K562 (cell line): ENCODE results near the gene CALML6. TPM values are rescaled to one million over a fixed set of nuclear protein-coding genes. Genes with fewer than 3 reads are reported as not detected.

ENCODE experiments used
- ATF1 ChIP-seq, 2 experiments: fragments of 450-650 bp in 1 of 2; IDR thresholded peaks; 2 replicates each; pipeline ENCODE4 v1.6.1; 2016; ENCODE audit warnings: missing compliant biosample characterization in 1 of 2, missing genetic modification characterization in 1 of 2
- CBX5 ChIP-seq: IDR thresholded peaks from 2 replicates; pipeline ENCODE4 v1.6.1; 2014; ENCODE audit warnings: low read depth, borderline replicate concordance
- CREM ChIP-seq: IDR thresholded peaks from 2 replicates; pipeline ENCODE4 v1.6.1; 2014; ENCODE audit warnings: antibody characterized with exemption, low read depth
- EZH2 ChIP-seq: IDR thresholded peaks from 2 replicates; pipeline ENCODE4 v1.6.1; 2012; ENCODE audit warnings: low read depth, mild to moderate bottlenecking, inconsistent platforms, low read length, borderline replicate concordance
- FOS ChIP-seq: IDR thresholded peaks from 3 replicates; pipeline ENCODE4 v1.6.1; 2011; ENCODE audit not compliant: insufficient read length; ENCODE audit errors: extremely low read depth
- HLTF ChIP-seq: fragments of 450-650 bp; IDR thresholded peaks from 2 replicates; pipeline ENCODE4 v1.6.1; 2016
- HMG20B ChIP-seq: fragments of 250-450 bp; sonication (Bioruptor Pico); IDR thresholded peaks from 2 replicates; pipeline ENCODE4 v1.5.0; 2021; ENCODE audit warnings: mild to moderate bottlenecking
- HNRNPUL1 ChIP-seq: fragments of 200-400 bp; formaldehyde crosslinking; IDR thresholded peaks from 2 replicates; pipeline ENCODE4 v1.6.1; 2017; ENCODE audit warnings: low read length
- MYBL2 ChIP-seq, 2 experiments: fragments of 450-650 bp in 1 of 2; sonication (generic) in 1 of 2; formaldehyde crosslinking in 1 of 2; IDR thresholded peaks; 2 replicates each; pipeline versions ENCODE4 v1.6.1 to v1.8.1; 2017 to 2022; ENCODE audit warnings: borderline replicate concordance in 1 of 2, inconsistent platforms in 1 of 2, low read depth in 1 of 2, mild to moderate bottlenecking in 1 of 2, missing genetic modification reagents in 1 of 2, moderate library complexity in 1 of 2
- MYNN ChIP-seq, 2 experiments: sonication (generic); formaldehyde crosslinking in 1 of 2; IDR thresholded peaks; 2 replicates each; pipeline versions ENCODE4 v1.5.0 to v1.6.1; 2016 to 2020; ENCODE audit warnings: antibody characterized with exemption in 1 of 2, missing genetic modification reagents in 1 of 2
- RAD21 ChIP-seq, 2 experiments: fragments of 250-450 bp in 1 of 2; fragments of 450-650 bp in 1 of 2; sonication (Bioruptor Pico) in 1 of 2; formaldehyde crosslinking in 1 of 2; IDR thresholded peaks in 1 of 2; conservative IDR thresholded peaks in 1 of 2; 2 replicates each; pipeline versions ENCODE4 v1.4.0 to v1.8.0; 2020 to 2022; ENCODE audit warnings: mild to moderate bottlenecking in 2 of 2, moderate library complexity in 1 of 2
- RFX5 ChIP-seq: IDR thresholded peaks from 2 replicates; pipeline ENCODE4 v1.6.1; 2011; ENCODE audit warnings: low read depth, mild to moderate bottlenecking, improper control_type of control experiment, low read length
- SMAD4 ChIP-seq: fragments of 250-450 bp; sonication (Bioruptor Pico); conservative IDR thresholded peaks from 2 replicates; pipeline ENCODE4 v1.8.0; 2021; ENCODE audit warnings: inconsistent platforms, mild to moderate bottlenecking, moderate library complexity
- TEAD4 ChIP-seq, 2 experiments: sonication (generic) in 1 of 2; formaldehyde crosslinking in 1 of 2; IDR thresholded peaks; 2 replicates each; pipeline versions ENCODE4 v1.6.1 to v1.8.0; 2012 to 2022; ENCODE audit warnings: borderline replicate concordance in 1 of 2, inconsistent platforms in 1 of 2, low read length in 1 of 2, mild to moderate bottlenecking in 1 of 2, missing genetic modification reagents in 1 of 2
- ZNF263 ChIP-seq: sonication (generic); formaldehyde crosslinking; IDR thresholded peaks from 2 replicates; pipeline ENCODE4 v1.8.0; 2022; ENCODE audit warnings: mild to moderate bottlenecking, missing genetic modification reagents, borderline replicate concordance
- polyA plus RNA-seq, 8 experiments: library from polyadenylated mRNA; depleted of rRNA in 4 of 8; stranded (reverse) in 5 of 8; unstranded in 3 of 8; fragments of >200 nt; fragmentation: Nextera tagmentation in 2 of 8; fragmentation: Illumina TruSeq in 1 of 8; extraction: Ambion mirVana in 2 of 8; extraction: Trizol in 1 of 8; gene quantifications; 2 replicates each; pipeline versions ENCODE4 v1.2.1 to v1.2.3, GENCODE V29; 2011 to 2014; ENCODE audit warnings: inconsistent platforms in 1 of 8, missing spikeins in 1 of 8
- total RNA-seq, 7 experiments: library from RNA; depleted of rRNA in 6 of 7; stranded (reverse); fragments of >200 nt in 6 of 7; fragmentation: Illumina TruSeq in 2 of 7; extraction: Trizol in 2 of 7; gene quantifications; 2 replicates each; pipeline versions ENCODE4 v1.2.1 to v1.2.3, GENCODE V29; 2011 to 2021; ENCODE audit warnings: low replicate concordance in 1 of 7
- TF ChIP-seq, protein P1 (sequence below): sonication (generic); formaldehyde crosslinking; IDR thresholded peaks from 2 replicates; pipeline ENCODE4 v1.8.0; 2022; ENCODE audit warnings: missing genetic modification reagents, mild to moderate bottlenecking, moderate library complexity, borderline replicate concordance
- TF ChIP-seq, protein P2 (sequence below): fragments of 250-450 bp; sonication (Bioruptor Pico); IDR thresholded peaks from 2 replicates; pipeline ENCODE4 v1.4.0; 2020; ENCODE audit warnings: mild to moderate bottlenecking, moderate library complexity
- TF ChIP-seq, protein P3 (sequence below): sonication (generic); formaldehyde crosslinking; IDR thresholded peaks from 2 replicates; pipeline ENCODE4 v1.9.0; 2022; ENCODE audit warnings: mild to moderate bottlenecking, missing genetic modification reagents
- TF ChIP-seq, protein P4 (sequence below), 2 experiments: IDR thresholded peaks; 2 replicates each; pipeline ENCODE4 v1.6.1; 2011; ENCODE audit warnings: borderline replicate concordance in 1 of 2, control low read depth in 1 of 2, low read depth in 1 of 2, low read length in 1 of 2, mild to moderate bottlenecking in 1 of 2, mixed read lengths in 1 of 2, moderate library complexity in 1 of 2; ENCODE audit not compliant: insufficient read depth in 1 of 2, insufficient read length in 1 of 2, poor library complexity in 1 of 2, severe bottlenecking in 1 of 2; ENCODE audit errors: extremely low read depth in 1 of 2

The CALML6 gene
- total and polyA plus RNA-seq, 9 of the 15 experiments (the other 6 are each of a cell fraction or from before 2014, with no cell fraction given) = 0.14 TPM; not detected in 8

DNA sequence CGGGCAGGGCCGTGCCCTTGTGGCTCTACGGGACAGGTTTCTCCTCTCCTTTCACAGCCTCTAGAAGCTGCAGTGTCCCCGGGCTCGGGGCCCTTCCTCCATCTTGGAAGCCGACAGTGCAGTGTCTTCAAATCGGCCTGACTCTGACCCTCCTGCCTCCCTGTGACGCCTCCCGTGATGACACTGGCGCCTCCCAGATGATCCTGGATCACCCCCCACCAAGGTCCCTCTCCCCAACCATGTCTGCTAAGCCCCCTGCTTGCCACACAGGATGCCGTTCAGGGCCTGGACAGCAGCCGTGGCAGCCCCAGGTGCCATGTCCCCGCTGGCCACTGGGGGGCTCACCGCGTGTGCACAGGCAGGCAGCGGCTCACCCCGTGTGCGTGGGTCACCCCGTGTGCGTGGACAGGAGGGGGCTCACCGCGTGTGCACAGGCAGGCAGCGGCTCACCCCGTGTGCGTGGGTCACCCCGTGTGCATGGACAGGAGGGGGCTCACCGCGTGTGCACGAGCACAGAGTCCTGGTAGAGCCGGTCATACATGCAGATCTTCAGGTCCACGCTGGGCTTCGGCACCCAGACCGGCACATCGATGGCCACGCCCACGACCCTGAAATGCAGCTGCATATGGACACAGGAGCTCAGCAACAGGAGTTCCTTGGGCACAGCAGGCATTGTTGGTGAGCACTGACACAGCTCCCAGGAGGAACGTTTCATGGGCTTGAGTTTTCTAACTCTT lies 28.9 kb downstream of the CALML6 start (continued):
- TF ChIP-seq, protein P1, sequence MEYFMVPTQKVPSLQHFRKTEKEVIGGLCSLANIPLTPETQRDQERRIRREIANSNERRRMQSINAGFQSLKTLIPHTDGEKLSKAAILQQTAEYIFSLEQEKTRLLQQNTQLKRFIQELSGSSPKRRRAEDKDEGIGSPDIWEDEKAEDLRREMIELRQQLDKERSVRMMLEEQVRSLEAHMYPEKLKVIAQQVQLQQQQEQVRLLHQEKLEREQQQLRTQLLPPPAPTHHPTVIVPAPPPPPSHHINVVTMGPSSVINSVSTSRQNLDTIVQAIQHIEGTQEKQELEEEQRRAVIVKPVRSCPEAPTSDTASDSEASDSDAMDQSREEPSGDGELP (CRISPR knock-in tag) = peak; percentile 80; the same call in 1 of the 2 replicates
- TF ChIP-seq MYBL2 (IDR thresholded peaks at IDR 0.05; ENCODE audit: low read depth) (no peak), MYBL2 (CRISPR knock-in tag; IDR thresholded peaks at IDR 0.05; ENCODE audit: borderline replicate concordance) (0 out of 2 replicates have a peak, but pooled peaks have one; percentile 70), ZNF263 (CRISPR knock-in tag) (peak; percentile 44; the same call in 1 of the 2 replicates), SMAD4 (CRISPR knock-in tag) (0 out of 2 replicates have a peak, but pooled peaks have one; percentile 26), FOS (no peak), HMG20B (no peak), CREM (peak; percentile 57), EZH2 (0 out of 2 replicates have a peak, but pooled peaks have one; percentile 41), TEAD4 (IDR thresholded peaks at IDR 0.05; ENCODE audit: low read length) (no peak), TEAD4 (CRISPR knock-in tag; IDR thresholded peaks at IDR 0.05; ENCODE audit: borderline replicate concordance) (0 out of 2 replicates have a peak, but pooled peaks have one; percentile 27), ATF1 (CRISPR knock-in tag; IDR thresholded peaks at IDR 0.05) (no peak), ATF1 (tag; IDR thresholded peaks at IDR 0.05) (peak; percentile 28; the same call in 1 of the 2 replicates), CBX5 (peak; percentile 14; the same call in 1 of the 2 replicates), RFX5 (no peak), MYNN (IDR thresholded peaks at IDR 0.05) (0 out of 2 replicates have a peak, but pooled peaks have one; percentile 12), MYNN (CRISPR knock-in tag; IDR thresholded peaks at IDR 0.05) (no peak), HLTF (no peak), HNRNPUL1 (no peak), RAD21 (CRISPR knock-in tag; conservative IDR thresholded peaks at IDR 0.05 in 1 of 2, IDR thresholded peaks at IDR 0.05 in 1 of 2) (peak; percentile 48 to 73)
- TF ChIP-seq, protein P2, sequence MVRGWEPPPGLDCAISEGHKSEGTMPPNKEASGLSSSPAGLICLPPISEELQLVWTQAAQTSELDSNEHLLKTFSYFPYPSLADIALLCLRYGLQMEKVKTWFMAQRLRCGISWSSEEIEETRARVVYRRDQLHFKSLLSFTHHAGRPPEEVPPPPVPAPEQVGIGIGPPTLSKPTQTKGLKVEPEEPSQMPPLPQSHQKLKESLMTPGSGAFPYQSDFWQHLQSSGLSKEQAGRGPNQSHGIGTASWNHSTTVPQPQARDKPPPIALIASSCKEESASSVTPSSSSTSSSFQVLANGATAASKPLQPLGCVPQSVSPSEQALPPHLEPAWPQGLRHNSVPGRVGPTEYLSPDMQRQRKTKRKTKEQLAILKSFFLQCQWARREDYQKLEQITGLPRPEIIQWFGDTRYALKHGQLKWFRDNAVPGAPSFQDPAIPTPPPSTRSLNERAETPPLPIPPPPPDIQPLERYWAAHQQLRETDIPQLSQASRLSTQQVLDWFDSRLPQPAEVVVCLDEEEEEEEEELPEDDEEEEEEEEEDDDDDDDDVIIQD (CRISPR knock-in tag) = no peak
- TF ChIP-seq, protein P3, sequence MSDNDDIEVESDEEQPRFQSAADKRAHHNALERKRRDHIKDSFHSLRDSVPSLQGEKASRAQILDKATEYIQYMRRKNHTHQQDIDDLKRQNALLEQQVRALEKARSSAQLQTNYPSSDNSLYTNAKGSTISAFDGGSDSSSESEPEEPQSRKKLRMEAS (CRISPR knock-in tag) = peak; percentile 54; the same call in 1 of the 2 replicates
- TF ChIP-seq, protein P4, sequence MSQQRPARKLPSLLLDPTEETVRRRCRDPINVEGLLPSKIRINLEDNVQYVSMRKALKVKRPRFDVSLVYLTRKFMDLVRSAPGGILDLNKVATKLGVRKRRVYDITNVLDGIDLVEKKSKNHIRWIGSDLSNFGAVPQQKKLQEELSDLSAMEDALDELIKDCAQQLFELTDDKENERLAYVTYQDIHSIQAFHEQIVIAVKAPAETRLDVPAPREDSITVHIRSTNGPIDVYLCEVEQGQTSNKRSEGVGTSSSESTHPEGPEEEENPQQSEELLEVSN (IDR thresholded peaks at IDR 0.05; ENCODE audit: borderline replicate concordance in 1 of 2, extremely low read depth in 1 of 2, insufficient read depth in 1 of 2, insufficient read length in 1 of 2, low read depth in 1 of 2, low read length in 1 of 2, poor library complexity in 1 of 2, severe bottlenecking in 1 of 2) = peak in 1 of 2 experiments; percentile 11
